Ovary (tissue), 9 donors: ENCODE results near the gene HEXIM1. TPM values are rescaled to one million over a fixed set of nuclear protein-coding genes. Genes with fewer than 3 reads are reported as not detected.

Experiments
- DNase-seq, 5 donors: peaks; one replicate each; pipeline ENCODE4 v3.0.0-alpha.2; 2019 to 2020
- H3K27ac ChIP-seq, 2 donors: fragments of 200-600 bp; one replicate each; pipeline versions ENCODE4 v1.5.1 to v1.8.0; 2019 to 2022
- H3K27me3 ChIP-seq: fragments of 200-600 bp; one replicate; pipeline ENCODE4 v1.8.0; 2022
- H3K36me3 ChIP-seq: fragments of 200-600 bp; sonication (generic); one replicate; pipeline ENCODE4 v1.5.1; 2019
- H3K4me1 ChIP-seq: one replicate; pipeline ENCODE4 v1.8.1; 2013; ENCODE audit warnings: mild to moderate bottlenecking, moderate library complexity; ENCODE audit not compliant: insufficient read depth
- H3K4me3 ChIP-seq: fragments of 200-600 bp; sonication (generic); one replicate; pipeline ENCODE4 v1.5.1; 2017
- H3K9me3 ChIP-seq, 2 donors: fragments of 200-600 bp in 1 of 2; sonication (generic) in 1 of 2; one replicate each; pipeline versions ENCODE4 v1.5.1 to v1.8.1; 2013 to 2019; ENCODE audit warnings: mild to moderate bottlenecking in 1 of 2, moderate library complexity in 1 of 2
- EP300 ChIP-seq: sonication (generic); formaldehyde crosslinking; IDR thresholded peaks from one replicate; pipeline ENCODE4 v1.6.1; 2017; ENCODE audit warnings: antibody characterized with exemption
- POLR2A ChIP-seq: fragments of 450-650 bp; IDR thresholded peaks from one replicate; pipeline ENCODE4 v1.6.1; 2017; ENCODE audit warnings: antibody characterized with exemption, mild to moderate bottlenecking, moderate library complexity
- WGBS, 3 donors: extraction: QIAGEN DNeasy Blood & Tissue Kit in 1 of 3; methylation state at CpG; one replicate each; pipeline versions ENCODE4 v1.1.5 to v1.1.7; 2013 to 2017; 5-methylcytosine and 5-hydroxymethylcytosine counted together
- intact Hi-C, 4 donors: fragments of 100-400 bp; cut with DNase I; formaldehyde crosslinking; loops; one replicate each; pipeline versions ENCODE4 v1.11.0 to v1.15.1; 2022 to 2023
- polyA plus RNA-seq, 2 donors: library from polyadenylated mRNA; stranded (reverse); fragments of 200-250 nt in 1 of 2; fragments of 350-450 nt in 1 of 2; fragmentation: Illumina TruSeq in 1 of 2; extraction: RNeasy Lipid Tissue Mini Kit (QIAGEN cat#74804) in 1 of 2; gene quantifications; one replicate each; pipeline ENCODE4 v1.2.3, GENCODE V29; 2013 to 2014
- total RNA-seq, 7 donors: library from RNA; depleted of rRNA in 2 of 7; stranded (reverse); fragments of >200 nt in 2 of 7; fragmentation: NEBNext Ultra II Directional in 3 of 7; extraction: Animal tissue kit (Norgen Biotek cat#: 25700) in 3 of 7; gene quantifications; one replicate each; pipeline versions ENCODE4 v1.1.0 to v1.2.4, GENCODE V29; 2016 to 2023
- TF ChIP-seq, protein P1 (sequence below), 3 donors: fragments of 450-650 bp in 2 of 3; fragments of 200-600 bp in 1 of 3; IDR thresholded peaks; one replicate each; pipeline versions ENCODE4 v1.5.1 to v1.8.0; 2016 to 2022; ENCODE audit warnings: antibody characterized with exemption in 3 of 3, mild to moderate bottlenecking in 1 of 3
- donor health status: DM: no; HTN: no; CAD: no; lungs with moderate emphysema.
- donor health status: DM: no; HTN: no; CAD: no.
- donor health status: Bipolar disorder and iron deficiency.
- donor health status: DM: yes; HTN: yes; CAD: no.
- donor health status: DM: no; HTN: no; CAD: no.
- donor health status: DM: yes; HTN: yes; CAD: no.

Gene HEXIM1
- total and polyA plus RNA-seq, 9 donors: 14.4 to 37.8 (median 26.9) TPM

DNA sequence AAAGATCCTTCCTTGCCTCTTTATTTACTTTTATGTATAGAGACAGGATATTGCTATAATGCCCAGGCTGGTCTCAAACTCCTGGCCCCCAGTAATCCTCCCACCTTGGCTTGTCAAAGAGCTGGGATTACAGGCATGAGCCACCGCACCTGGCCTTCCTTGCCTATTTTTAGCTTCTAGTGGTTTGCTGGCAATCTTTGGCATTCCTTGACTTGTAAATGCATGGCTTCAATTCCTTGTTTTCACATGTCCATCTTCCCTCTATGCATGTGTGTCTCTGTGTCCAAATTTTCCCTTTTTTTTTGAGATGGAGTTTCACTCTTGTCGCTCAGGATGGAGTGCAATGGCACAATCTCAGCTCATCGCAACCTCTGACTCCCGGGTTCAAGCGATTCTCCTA is 35.9 kb downstream of the HEXIM1 start:
- TF ChIP-seq, protein P1, sequence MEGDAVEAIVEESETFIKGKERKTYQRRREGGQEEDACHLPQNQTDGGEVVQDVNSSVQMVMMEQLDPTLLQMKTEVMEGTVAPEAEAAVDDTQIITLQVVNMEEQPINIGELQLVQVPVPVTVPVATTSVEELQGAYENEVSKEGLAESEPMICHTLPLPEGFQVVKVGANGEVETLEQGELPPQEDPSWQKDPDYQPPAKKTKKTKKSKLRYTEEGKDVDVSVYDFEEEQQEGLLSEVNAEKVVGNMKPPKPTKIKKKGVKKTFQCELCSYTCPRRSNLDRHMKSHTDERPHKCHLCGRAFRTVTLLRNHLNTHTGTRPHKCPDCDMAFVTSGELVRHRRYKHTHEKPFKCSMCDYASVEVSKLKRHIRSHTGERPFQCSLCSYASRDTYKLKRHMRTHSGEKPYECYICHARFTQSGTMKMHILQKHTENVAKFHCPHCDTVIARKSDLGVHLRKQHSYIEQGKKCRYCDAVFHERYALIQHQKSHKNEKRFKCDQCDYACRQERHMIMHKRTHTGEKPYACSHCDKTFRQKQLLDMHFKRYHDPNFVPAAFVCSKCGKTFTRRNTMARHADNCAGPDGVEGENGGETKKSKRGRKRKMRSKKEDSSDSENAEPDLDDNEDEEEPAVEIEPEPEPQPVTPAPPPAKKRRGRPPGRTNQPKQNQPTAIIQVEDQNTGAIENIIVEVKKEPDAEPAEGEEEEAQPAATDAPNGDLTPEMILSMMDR (IDR thresholded peaks at IDR 0.05): no peak
- TF ChIP-seq POLR2A (no peak), EP300 (no peak)
- H3K27ac ChIP-seq: no peak overlapping the region
- no peaks in the 10 kb centered on the region for H3K4me1 ChIP-seq
- H3K36me3 ChIP-seq: no peaks in the 10 kb centered on the region
- no peak overlapping the region for H3K4me3 ChIP-seq
- H3K9me3 ChIP-seq: no peaks in the 10 kb centered on the region
- no peaks in the 10 kb centered on the region for H3K27me3 ChIP-seq
- intact Hi-C loops: no loop called here
- 92 to 93% (median 92%) methylated on average over 5 of the region's 5 CpGs for WGBS, 3 donors
- no peak for DNase-seq

DNA sequence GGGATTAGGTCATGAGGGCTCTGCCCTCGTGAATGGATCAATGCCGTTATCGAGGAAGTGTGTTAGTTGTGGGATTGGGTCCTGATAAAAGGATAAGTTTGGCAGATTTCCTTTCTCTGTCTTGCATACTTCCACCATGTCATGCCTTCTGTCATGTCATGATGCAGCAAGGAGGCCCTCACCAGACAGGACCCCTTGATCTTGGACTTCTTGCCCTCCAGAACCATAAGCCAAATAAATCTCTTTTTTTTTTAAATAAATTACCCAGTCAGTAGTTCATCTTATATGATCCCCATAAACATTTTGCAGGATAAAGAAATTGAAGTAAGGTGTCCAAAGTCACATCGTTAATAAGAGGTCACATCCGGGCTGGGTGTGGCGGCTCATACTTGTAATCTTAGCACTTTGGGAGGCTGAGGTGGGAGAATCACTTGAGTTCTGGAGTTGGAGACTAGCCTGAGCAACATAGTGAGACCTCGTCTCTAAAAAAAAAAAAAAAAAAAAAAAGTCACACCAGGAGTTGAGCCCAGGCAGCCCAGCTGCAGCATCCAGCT is 38.6 kb downstream of the HEXIM1 start:
- Histone ChIP-seq H3K27me3 (no peaks in the 10 kb centered on the region), H3K4me1 (no peaks in the 10 kb centered on the region), H3K4me3 (no peak overlapping the region), H3K36me3 (no peaks in the 10 kb centered on the region), H3K27ac (no peak overlapping the region), H3K9me3 (no peaks in the 10 kb centered on the region)
- TF ChIP-seq EP300: no peak
- DNase-seq: no peak
- intact Hi-C loops: no loop called here
- WGBS, 3 donors: 71 to 75% (median 72%) methylated on average over 7 of the region's 7 CpGs

DNA sequence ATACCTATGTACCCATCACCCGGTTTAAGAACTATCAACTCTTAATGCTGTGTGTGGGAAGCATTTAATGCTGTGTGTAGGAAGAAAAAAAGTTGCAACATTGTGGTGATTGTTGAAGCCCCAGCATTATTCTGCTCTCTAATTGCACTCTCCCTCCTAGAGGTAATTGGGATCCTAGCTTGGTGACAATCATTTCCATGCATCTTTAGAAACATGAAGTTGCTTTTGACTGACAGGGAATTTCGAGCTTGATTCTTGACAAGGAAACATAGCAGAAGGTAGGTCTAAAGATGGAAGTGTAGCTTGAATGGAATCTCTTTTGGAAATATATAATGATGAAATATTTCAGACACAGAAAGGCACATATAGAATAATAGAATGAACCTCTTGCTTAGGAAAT is 40.7 kb downstream of the HEXIM1 start:
- no peak overlapping the region for H3K4me3 ChIP-seq
- DNase-seq: no peak
- no peak overlapping the region for H3K27ac ChIP-seq
- intact Hi-C loops: no loop called here
- H3K27me3 ChIP-seq: no peaks in the 10 kb centered on the region
- H3K36me3 ChIP-seq: no peaks in the 10 kb centered on the region
- no peak for TF ChIP-seq EP300
- TF ChIP-seq, protein P1 (IDR thresholded peaks at IDR 0.05): no peak
- no peak for TF ChIP-seq POLR2A
- no peaks in the 10 kb centered on the region for H3K4me1 ChIP-seq
- H3K9me3 ChIP-seq: no peaks in the 10 kb centered on the region
- WGBS, 3 donors: 71 to 85% (median 79%) methylated on average over 2 of the region's 2 CpGs

DNA sequence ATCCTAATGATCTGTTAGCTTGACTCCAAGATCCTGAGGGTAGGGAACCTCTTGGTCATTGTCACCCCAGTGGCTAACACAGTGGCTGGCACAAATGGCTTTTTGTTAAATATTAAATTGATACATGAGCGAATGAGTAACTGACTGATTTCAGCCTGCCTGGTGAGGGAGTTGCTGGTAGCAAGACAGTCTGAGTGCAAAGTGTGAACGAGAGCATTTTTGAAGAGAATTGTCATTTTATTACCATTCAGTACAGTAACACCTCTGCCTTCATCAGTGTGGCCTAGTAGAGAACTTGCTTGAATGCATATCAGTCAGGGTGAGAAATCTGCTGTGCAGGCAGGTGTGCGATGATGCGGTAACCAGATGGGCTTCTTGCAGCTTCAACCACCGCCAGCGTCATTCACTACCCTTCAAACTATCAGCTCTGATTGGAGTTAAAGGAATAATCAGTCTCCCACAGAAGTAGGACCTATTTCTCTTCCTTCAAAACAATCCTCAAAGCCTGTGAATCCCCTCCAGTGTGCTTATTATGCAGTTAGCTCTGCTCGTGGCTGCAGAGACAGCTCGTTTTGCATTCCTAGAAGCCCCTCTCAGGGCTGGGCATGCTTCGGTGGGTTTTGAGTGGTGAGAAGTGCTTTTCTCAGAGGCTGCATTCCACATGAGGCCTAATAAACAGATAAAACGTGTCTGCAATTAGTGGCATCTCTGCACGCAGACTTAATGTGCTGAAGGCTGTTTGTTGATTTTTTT is 42.4 kb downstream of the HEXIM1 start:
- no peak overlapping the region for H3K4me3 ChIP-seq
- no peaks in the 10 kb centered on the region for H3K36me3 ChIP-seq
- no peak overlapping the region for H3K27ac ChIP-seq
- H3K4me1 ChIP-seq: no peaks in the 10 kb centered on the region
- WGBS, 3 donors: 70 to 81% (median 75%) methylated on average over 11 of the region's 11 CpGs
- H3K9me3 ChIP-seq: no peaks in the 10 kb centered on the region
- intact Hi-C loops: no loop called here
- no peak for DNase-seq
- TF ChIP-seq, protein P1 (IDR thresholded peaks at IDR 0.05): no peak
- no peak for TF ChIP-seq POLR2A
- no peak for TF ChIP-seq EP300
- H3K27me3 ChIP-seq: no peaks in the 10 kb centered on the region

DNA sequence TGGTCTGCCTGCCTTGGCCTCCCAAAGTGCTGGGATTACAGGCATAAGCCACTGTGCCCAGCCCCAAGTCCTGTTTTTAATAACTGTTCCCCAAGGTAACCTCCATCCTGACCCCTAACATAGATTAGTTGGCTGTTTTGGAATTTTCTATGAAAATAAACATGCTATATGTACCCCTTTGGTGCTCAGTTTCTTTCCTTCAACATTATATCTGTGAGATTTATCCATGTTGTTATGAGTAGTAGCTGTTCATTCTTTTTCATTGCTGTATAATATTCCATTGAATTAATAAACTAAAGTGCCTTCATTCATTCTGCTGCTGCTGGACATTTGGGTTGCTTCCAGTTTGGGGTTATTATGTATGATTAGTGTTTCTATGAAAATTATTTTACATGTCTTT is 47.1 kb downstream of the HEXIM1 start:
- H3K4me1 ChIP-seq: peaks cover 4% of the 10 kb centered on the region
- intact Hi-C loops: loop anchor here in 2 of 4 donors (5.0 kb wide), 2 partner anchors 58 to 273 kb away; partner anchors contain the start of gene ACBD4 (in 1 of the 2)
- DNase-seq: no peak
- H3K36me3 ChIP-seq: no peaks in the 10 kb centered on the region
- no peak for TF ChIP-seq EP300
- TF ChIP-seq, protein P1 (IDR thresholded peaks at IDR 0.05): no peak
- no peak for TF ChIP-seq POLR2A
- no peaks in the 10 kb centered on the region for H3K9me3 ChIP-seq
- H3K27me3 ChIP-seq: no peaks in the 10 kb centered on the region
- no peak overlapping the region for H3K27ac ChIP-seq
- no peak overlapping the region for H3K4me3 ChIP-seq
